Measurements from ENCODE around the gene FAM204A.

GRCh38 chr10:118308664-118309063 lies 33.5 kb downstream of the FAM204A start:
- TF ChIP-seq CTCF (IDR thresholded peaks at IDR 0.05; ENCODE audit: insufficient read depth, low read depth, low read length) = no peak
- TF ChIP-seq EZH2 (IDR thresholded peaks at IDR 0.05; ENCODE audit: insufficient read depth, low read length) = no peak

Data from astrocyte (in vitro differentiated cells and primary cell).